ENCODE results near the gene TMIGD2.

TMIGD2 gene

DNA sequence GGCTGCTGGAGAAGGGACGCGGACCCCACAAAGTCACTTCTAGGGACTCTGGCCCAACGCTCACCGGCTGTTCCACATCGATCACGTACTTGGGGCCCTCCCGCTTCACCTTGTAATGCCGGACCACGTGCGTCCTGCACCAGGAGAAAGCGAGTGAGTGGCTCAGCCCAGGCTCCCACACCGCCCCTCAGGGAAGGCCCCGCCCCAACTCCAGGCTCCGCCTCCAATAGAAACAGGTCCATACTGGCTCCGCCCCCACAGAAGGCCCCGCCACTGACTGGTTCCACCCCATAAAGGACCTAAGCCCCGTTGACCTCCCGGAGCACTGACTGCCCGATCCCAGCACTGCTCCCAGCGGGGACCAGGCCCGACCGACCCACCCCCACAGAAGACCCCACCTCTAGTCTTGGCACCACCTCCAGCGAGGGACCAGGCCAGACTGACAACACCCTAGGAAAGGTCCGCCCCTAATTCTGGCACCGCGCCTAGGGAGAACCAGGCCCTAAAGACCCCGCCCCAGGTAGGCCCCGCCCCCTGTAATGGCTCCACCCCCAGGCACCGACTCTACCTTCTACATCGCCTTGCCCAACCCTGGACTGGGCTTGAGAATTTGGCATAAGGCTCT, 25.2 kb upstream of the TMIGD2 start:
- H3K36me3 ChIP-seq (ENCODE audit: insufficient read depth, low read length): no peaks in the 10 kb centered on the region
- no peak overlapping the region for H3K27ac ChIP-seq (ENCODE audit: low read depth, low read length, poor library complexity, severe bottlenecking)
- TF ChIP-seq, protein P1, sequence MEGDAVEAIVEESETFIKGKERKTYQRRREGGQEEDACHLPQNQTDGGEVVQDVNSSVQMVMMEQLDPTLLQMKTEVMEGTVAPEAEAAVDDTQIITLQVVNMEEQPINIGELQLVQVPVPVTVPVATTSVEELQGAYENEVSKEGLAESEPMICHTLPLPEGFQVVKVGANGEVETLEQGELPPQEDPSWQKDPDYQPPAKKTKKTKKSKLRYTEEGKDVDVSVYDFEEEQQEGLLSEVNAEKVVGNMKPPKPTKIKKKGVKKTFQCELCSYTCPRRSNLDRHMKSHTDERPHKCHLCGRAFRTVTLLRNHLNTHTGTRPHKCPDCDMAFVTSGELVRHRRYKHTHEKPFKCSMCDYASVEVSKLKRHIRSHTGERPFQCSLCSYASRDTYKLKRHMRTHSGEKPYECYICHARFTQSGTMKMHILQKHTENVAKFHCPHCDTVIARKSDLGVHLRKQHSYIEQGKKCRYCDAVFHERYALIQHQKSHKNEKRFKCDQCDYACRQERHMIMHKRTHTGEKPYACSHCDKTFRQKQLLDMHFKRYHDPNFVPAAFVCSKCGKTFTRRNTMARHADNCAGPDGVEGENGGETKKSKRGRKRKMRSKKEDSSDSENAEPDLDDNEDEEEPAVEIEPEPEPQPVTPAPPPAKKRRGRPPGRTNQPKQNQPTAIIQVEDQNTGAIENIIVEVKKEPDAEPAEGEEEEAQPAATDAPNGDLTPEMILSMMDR (IDR thresholded peaks at IDR 0.05; ENCODE audit: low read length): no peak
- TF ChIP-seq EZH2 (IDR thresholded peaks at IDR 0.05; ENCODE audit: borderline replicate concordance, low read length): no peak
- H3K4me1 ChIP-seq (ENCODE audit: insufficient read depth, low read length, severe bottlenecking): no peaks in the 10 kb centered on the region
- H3F3A ChIP-seq (ENCODE audit: insufficient read depth, low read length): no peaks in the 10 kb centered on the region
- H3K79me2 ChIP-seq (ENCODE audit: insufficient read depth, low read length): no peaks in the 10 kb centered on the region
- H3K4me2 ChIP-seq (ENCODE audit: low read length): no peak overlapping the region
- H3K9me2 ChIP-seq (ENCODE audit: low read depth, low read length): no peaks in the 10 kb centered on the region
- no peak overlapping the region for H2AFZ ChIP-seq (ENCODE audit: low read length)
- no peak overlapping the region for H3K4me3 ChIP-seq (ENCODE audit: low read depth, low read length, poor library complexity, severe bottlenecking)
- H3K9ac ChIP-seq (ENCODE audit: low read length): no peak overlapping the region
- H3K27me3 ChIP-seq (ENCODE audit: insufficient read depth, low read length): no peaks in the 10 kb centered on the region
- no peaks in the 10 kb centered on the region for H4K20me1 ChIP-seq (ENCODE audit: insufficient read depth, low read length)
- H3K9me3 ChIP-seq (ENCODE audit: low read length): no peaks in the 10 kb centered on the region

DNA sequence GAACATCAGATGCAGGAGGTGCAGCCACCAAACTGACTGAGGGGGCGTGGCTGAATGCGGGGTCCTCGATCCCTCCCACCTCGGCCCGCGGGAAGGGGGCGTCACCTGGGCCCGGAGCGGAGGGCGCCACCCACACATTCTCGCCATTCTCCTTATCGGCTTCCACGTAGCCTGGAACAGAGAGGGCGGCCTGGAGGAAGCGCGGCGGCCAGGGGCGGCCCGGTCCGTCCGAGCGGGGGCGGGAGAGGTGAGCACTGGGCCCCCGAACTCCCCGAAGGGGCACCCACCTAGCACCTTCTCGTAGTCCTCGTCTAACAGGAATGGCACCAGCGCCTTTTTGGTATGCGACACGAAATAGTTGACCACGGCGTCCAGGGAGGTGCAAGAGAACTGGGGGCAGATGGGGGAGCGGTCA, 24.7 kb upstream of the TMIGD2 start:
- Histone ChIP-seq H4K20me1 (ENCODE audit: insufficient read depth, low read length) (no peaks in the 10 kb centered on the region), H3K36me3 (ENCODE audit: insufficient read depth, low read length) (no peaks in the 10 kb centered on the region), H3K27ac (ENCODE audit: low read depth, low read length, poor library complexity, severe bottlenecking) (no peak overlapping the region), H3K9ac (ENCODE audit: low read length) (no peak overlapping the region), H3F3A (ENCODE audit: insufficient read depth, low read length) (no peaks in the 10 kb centered on the region), H3K4me3 (ENCODE audit: low read depth, low read length, poor library complexity, severe bottlenecking) (no peak overlapping the region), H2AFZ (ENCODE audit: low read length) (no peak overlapping the region), H3K79me2 (ENCODE audit: insufficient read depth, low read length) (no peaks in the 10 kb centered on the region), H3K4me2 (ENCODE audit: low read length) (no peak overlapping the region), H3K9me3 (ENCODE audit: low read length) (no peaks in the 10 kb centered on the region), H3K9me2 (ENCODE audit: low read depth, low read length) (no peaks in the 10 kb centered on the region), H3K4me1 (ENCODE audit: insufficient read depth, low read length, severe bottlenecking) (no peaks in the 10 kb centered on the region), H3K27me3 (ENCODE audit: insufficient read depth, low read length) (no peaks in the 10 kb centered on the region)
- TF ChIP-seq, protein P1 (IDR thresholded peaks at IDR 0.05; ENCODE audit: low read length): no peak
- TF ChIP-seq EZH2 (IDR thresholded peaks at IDR 0.05; ENCODE audit: borderline replicate concordance, low read length): no peak

DNA sequence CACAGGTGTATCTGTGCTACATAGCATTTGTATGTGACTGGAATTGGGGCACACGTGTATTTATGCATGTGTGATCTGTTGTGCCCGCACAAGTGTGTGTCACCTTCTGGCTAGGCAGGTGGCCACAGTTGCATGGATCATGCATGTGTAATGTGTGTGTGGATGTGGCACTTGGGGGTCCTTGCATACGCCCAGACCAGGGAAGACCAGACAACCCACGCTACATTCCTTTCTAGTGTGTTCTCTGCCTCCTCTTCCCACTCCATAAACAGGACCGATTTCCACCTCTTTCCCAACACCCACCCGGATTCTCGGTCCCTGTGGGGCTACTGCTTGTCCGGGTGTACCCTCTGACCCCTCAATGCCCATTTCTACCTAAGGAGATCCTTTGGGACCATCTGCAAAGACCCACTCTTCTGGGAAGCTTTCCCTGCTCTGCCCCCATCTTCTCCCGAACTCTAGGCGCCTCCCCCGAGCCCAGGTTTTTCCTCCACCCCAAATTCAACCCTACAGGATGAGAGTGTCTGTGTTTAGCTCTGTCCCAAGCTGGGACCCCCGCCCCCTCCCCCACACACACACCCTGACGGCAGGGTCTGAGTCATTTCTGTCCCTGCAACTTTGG, 24.1 kb upstream of the TMIGD2 start:
- Histone ChIP-seq H3K9me3 (ENCODE audit: low read length) (no peaks in the 10 kb centered on the region), H3K27ac (ENCODE audit: low read depth, low read length, poor library complexity, severe bottlenecking) (no peak overlapping the region), H3K27me3 (ENCODE audit: insufficient read depth, low read length) (no peaks in the 10 kb centered on the region), H3K9me2 (ENCODE audit: low read depth, low read length) (no peaks in the 10 kb centered on the region), H2AFZ (ENCODE audit: low read length) (no peak overlapping the region), H3F3A (ENCODE audit: insufficient read depth, low read length) (no peaks in the 10 kb centered on the region), H3K36me3 (ENCODE audit: insufficient read depth, low read length) (no peaks in the 10 kb centered on the region), H4K20me1 (ENCODE audit: insufficient read depth, low read length) (no peaks in the 10 kb centered on the region), H3K79me2 (ENCODE audit: insufficient read depth, low read length) (no peaks in the 10 kb centered on the region), H3K4me3 (ENCODE audit: low read depth, low read length, poor library complexity, severe bottlenecking) (no peak overlapping the region), H3K9ac (ENCODE audit: low read length) (no peak overlapping the region), H3K4me1 (ENCODE audit: insufficient read depth, low read length, severe bottlenecking) (no peaks in the 10 kb centered on the region), H3K4me2 (ENCODE audit: low read length) (no peak overlapping the region)
- no peak for TF ChIP-seq EZH2 (IDR thresholded peaks at IDR 0.05; ENCODE audit: borderline replicate concordance, low read length)

DNA sequence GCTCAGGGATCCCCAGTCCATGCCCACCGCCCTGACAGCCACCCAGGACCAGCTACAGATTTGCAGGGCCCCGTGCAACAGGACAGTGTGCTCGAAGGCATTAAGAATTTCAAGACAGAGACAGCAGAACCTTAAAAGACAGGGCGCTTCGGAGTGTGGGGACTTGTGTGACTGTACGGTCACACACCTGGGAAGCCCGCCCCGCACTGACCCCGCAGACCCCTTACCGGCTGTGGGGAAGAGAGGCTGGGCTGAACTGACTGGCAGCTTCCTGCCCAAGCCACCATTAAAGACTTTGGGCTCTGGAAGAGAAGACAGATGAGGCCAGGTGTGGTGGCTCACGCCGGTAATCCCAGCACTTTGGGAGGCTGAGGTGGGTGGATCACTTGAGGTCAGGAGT, 22.0 kb upstream of the TMIGD2 start:
- Histone ChIP-seq H3K79me2 (ENCODE audit: insufficient read depth, low read length) (no peaks in the 10 kb centered on the region), H3K27ac (ENCODE audit: low read depth, low read length, poor library complexity, severe bottlenecking) (no peak overlapping the region), H3K9me3 (ENCODE audit: low read length) (no peaks in the 10 kb centered on the region; the same call in 1 of the 2 replicates), H3K9ac (ENCODE audit: low read length) (no peak overlapping the region), H2AFZ (ENCODE audit: low read length) (no peak overlapping the region), H3K27me3 (ENCODE audit: insufficient read depth, low read length) (no peaks in the 10 kb centered on the region), H3F3A (ENCODE audit: insufficient read depth, low read length) (no peaks in the 10 kb centered on the region), H3K4me3 (ENCODE audit: low read depth, low read length, poor library complexity, severe bottlenecking) (no peak overlapping the region), H3K4me1 (ENCODE audit: insufficient read depth, low read length, severe bottlenecking) (no peaks in the 10 kb centered on the region), H3K4me2 (ENCODE audit: low read length) (no peak overlapping the region), H3K36me3 (ENCODE audit: insufficient read depth, low read length) (no peaks in the 10 kb centered on the region), H4K20me1 (ENCODE audit: insufficient read depth, low read length) (no peaks in the 10 kb centered on the region), H3K9me2 (ENCODE audit: low read depth, low read length) (no peaks in the 10 kb centered on the region)
- TF ChIP-seq, protein P1 (IDR thresholded peaks at IDR 0.05; ENCODE audit: low read length): no peak
- TF ChIP-seq EZH2 (IDR thresholded peaks at IDR 0.05; ENCODE audit: borderline replicate concordance, low read length): no peak

Measured in OCI-LY1 (cell line).